ENCODE data around the gene SRRM1.
"Not testable (repeated sequence)": the region's sequence is repeated elsewhere in the genome, so short reads cannot be mapped to it uniquely, and the experiment has no call there.

The SRRM1 gene

DNA sequence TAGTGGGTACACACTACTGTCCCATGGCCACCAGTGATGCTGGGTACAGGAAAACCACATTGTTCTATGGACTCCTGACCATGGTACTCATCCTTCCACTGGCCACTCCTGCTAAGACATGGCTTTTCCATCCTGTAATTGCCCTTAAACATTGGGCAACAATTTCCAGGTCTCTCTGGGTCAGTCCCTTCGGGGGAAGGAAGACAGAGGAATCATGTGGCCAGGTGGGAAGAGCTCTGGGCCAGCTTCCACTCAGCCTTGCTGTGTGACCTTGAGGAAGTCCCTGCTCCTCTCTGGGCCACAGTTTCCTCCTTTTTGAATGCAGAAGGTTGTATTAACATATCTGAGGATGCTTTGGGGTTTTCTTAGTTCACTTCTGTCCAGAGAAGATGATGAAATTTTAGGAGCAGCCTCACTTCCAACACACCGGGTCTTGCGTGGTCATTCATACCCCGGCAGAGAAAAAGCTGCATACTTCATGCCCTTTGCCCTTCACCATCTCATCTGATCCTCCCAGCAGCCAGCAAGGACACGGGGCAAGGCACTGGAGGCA is 50.8 kb downstream of the SRRM1 start:
- TF ChIP-seq, protein P1, sequence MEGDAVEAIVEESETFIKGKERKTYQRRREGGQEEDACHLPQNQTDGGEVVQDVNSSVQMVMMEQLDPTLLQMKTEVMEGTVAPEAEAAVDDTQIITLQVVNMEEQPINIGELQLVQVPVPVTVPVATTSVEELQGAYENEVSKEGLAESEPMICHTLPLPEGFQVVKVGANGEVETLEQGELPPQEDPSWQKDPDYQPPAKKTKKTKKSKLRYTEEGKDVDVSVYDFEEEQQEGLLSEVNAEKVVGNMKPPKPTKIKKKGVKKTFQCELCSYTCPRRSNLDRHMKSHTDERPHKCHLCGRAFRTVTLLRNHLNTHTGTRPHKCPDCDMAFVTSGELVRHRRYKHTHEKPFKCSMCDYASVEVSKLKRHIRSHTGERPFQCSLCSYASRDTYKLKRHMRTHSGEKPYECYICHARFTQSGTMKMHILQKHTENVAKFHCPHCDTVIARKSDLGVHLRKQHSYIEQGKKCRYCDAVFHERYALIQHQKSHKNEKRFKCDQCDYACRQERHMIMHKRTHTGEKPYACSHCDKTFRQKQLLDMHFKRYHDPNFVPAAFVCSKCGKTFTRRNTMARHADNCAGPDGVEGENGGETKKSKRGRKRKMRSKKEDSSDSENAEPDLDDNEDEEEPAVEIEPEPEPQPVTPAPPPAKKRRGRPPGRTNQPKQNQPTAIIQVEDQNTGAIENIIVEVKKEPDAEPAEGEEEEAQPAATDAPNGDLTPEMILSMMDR (IDR thresholded peaks at IDR 0.05; ENCODE audit: control insufficient read depth, extremely low read depth, insufficient read depth), result no peak
- DNase-seq (ENCODE audit: low read depth), result no peak

GRCh38 chr1:24694380-24694843 is 51.3 kb downstream of the SRRM1 start:
- TF ChIP-seq, protein P1 (IDR thresholded peaks at IDR 0.05; ENCODE audit: control insufficient read depth, extremely low read depth, insufficient read depth), result no peak
- no peak overlapping the region for H3K4me3 ChIP-seq (ENCODE audit: low read depth, low read length)
- no peak for DNase-seq (ENCODE audit: low read depth)

More for the DNA sequence above, 50.8 kb downstream of the SRRM1 start:
- no peak overlapping the region for H3K4me3 ChIP-seq (ENCODE audit: low read depth, low read length)

- no peak for DNase-seq (ENCODE audit: low read depth)
- H3K4me3 ChIP-seq (ENCODE audit: low read depth, low read length), result no peak overlapping the region
- TF ChIP-seq, protein P1 (IDR thresholded peaks at IDR 0.05; ENCODE audit: control insufficient read depth, extremely low read depth, insufficient read depth), result no peak
These were observed 52.3 kb downstream of the SRRM1 start for GRCh38 chr1:24695202-24695974.

DNA sequence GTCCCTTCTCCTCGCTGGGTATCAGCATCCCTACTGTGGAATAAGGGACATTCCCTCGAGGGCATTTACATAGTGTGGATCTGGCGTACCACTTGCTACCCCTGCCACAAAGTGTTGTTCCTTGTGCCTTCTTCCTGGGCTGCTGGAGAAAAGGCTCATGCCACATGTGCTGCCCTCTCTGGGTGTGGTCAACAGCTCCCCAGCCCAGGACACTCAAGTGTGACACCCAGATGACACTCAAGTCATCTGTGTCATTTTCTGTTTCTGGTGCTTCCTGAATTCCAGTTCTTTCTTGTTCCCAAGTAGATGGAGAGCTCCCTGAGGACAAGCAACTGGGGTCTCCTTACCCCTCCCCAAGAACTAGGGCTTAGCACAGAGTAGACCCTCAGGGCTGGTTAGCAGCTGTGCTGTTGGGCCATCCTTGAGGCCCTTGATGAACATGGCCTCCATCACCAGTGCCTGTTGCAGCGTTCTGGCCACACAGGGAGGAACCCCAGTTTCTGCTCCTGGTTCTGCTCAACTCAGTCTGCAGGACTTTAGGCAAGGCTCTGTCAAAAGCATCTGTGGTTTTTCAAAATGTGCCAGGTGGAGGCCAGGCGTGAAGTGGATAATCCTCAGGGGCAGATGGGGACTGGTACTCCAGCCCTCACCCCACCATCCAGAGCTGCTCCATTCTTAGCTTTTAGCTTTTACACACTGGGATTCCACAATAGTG is 53.1 kb downstream of the SRRM1 start:
- no peak overlapping the region for H3K4me3 ChIP-seq (ENCODE audit: low read depth, low read length)
- TF ChIP-seq, protein P1 (IDR thresholded peaks at IDR 0.05; ENCODE audit: control insufficient read depth, extremely low read depth, insufficient read depth), result no peak
- DNase-seq (ENCODE audit: low read depth), result no peak

DNA sequence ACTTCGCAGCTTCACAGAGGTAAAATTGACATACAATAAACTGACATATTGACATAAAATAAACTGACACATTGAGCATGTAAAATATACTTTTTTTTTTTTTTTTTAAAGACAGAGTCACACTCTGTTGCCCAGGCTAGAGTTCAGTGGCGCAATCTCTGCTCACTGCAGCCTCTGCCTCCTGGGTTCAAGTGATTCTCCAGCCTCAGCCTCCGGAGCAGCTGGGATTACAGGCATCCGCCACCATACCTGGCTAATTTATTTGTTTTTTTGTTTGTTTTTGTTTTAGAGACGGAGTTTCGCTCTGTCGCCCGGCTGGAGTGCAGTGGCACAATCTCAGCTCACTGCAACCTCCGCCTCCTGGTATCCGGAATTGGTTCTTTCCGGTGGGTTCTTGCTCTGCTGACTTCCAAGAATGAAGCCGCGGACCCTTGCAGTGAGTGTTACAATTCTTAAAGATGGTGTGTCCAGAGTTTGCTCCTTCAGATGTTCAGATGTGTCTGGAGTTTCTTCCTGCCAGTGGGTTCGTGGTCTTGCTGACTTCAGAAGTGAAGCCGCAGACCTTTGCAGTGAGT is 53.7 kb downstream of the SRRM1 start:
- no peak overlapping the region for H3K4me3 ChIP-seq (ENCODE audit: low read depth, low read length)
- TF ChIP-seq, protein P1 (IDR thresholded peaks at IDR 0.05; ENCODE audit: control insufficient read depth, extremely low read depth, insufficient read depth), result no peak
- no peak for DNase-seq (ENCODE audit: low read depth)

DNA sequence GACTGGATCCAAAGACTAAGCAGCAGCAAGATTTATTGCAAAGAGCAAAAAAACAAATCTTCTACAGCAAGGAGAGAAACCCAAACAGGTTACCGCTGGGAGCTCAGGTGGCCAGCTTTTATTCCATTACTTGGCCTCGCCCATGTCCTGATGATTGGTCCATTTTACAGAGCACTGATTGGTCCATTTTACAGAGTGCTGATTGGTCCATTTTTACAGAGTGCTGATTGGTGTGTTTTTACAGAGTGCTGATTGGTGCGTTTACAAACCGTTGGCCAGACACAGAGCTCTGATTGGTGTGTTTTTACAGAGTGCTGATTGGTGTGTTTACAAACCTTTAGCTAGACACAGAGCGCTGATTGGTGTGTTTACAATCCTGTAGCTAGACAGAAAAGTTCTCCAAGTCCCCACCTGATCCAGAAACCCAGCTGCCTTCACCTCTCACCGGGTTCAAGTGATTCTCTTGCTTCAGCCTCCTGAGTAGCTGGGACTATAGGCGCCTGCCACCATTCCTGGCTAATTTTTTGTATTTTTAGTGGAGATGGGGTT is 54.4 kb downstream of the SRRM1 start:
- H3K4me3 ChIP-seq (ENCODE audit: low read depth, low read length); DNase-seq (ENCODE audit: low read depth): not testable (repeated sequence)

DNA sequence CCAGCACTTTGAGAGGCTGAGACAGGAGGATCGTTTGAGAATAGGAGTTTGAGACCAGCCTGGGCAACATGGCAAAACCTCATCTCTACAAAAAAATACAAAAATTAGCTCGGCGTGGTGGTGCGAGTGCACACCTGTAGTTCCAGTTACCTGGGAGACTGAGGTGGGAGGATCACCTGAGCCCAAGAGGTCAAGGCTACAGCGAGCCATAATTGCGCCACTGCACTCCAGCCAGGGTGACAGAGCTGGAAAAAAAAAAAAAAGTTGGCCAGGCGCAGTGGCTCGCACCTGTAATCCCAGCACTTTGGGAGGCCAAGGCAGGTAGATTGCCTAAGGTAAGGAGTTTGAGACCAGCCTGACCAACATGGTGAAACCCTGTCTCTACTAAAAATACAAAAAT is 55.2 kb downstream of the SRRM1 start:
- not testable (repeated sequence) for DNase-seq (ENCODE audit: low read depth); H3K4me3 ChIP-seq (ENCODE audit: low read depth, low read length)

Data from LNCaP clone FGC (cell line).